Natural killer cell (primary cell): ENCODE data around the gene CARD11. TPM values are rescaled to one million over a fixed set of nuclear protein-coding genes. Genes with fewer than 3 reads are reported as not detected.
"Not testable (repeated sequence)": the region's sequence is repeated elsewhere in the genome, so short reads cannot be mapped to it uniquely, and the experiment has no call there.

Experiments
- ATAC-seq, 3 donors: fragments of 150-1000 bp in 2 of 3; fragments of 200-7000 bp in 1 of 3; cut with Tn5 transposase; 1 replicate in 1 of 3; 2 replicates in 2 of 3; pipeline ENCODE4 v1.10.0; 2021; ENCODE audit warnings: mild to moderate bottlenecking in 2 of 3, moderate library complexity in 2 of 3
- DNase-seq, 2 donors: peaks; one replicate each; pipeline versions ENCODE4 v3.0.0 to v3.0.0-alpha.2; 2013 to 2021; ENCODE audit warnings: mixed read lengths in 1 of 2
- H3K27ac ChIP-seq: one replicate; pipeline ENCODE4 v1.5.1; 2013; ENCODE audit warnings: mild to moderate bottlenecking, low read length
- H3K27me3 ChIP-seq: one replicate; pipeline ENCODE4 v1.6.1; 2013; ENCODE audit warnings: low read length; ENCODE audit not compliant: control insufficient read depth, insufficient read depth
- H3K36me3 ChIP-seq: one replicate; pipeline ENCODE4 v1.6.1; 2013; ENCODE audit warnings: low read length; ENCODE audit not compliant: control insufficient read depth, insufficient read depth
- H3K4me1 ChIP-seq: one replicate; pipeline ENCODE4 v1.6.1; 2013; ENCODE audit warnings: low read length; ENCODE audit not compliant: control insufficient read depth, insufficient read depth
- H3K4me3 ChIP-seq: one replicate; pipeline ENCODE4 v1.5.1; 2013; ENCODE audit warnings: low read length
- H3K9me3 ChIP-seq: one replicate; pipeline ENCODE4 v1.6.1; 2013; ENCODE audit warnings: low read length; ENCODE audit not compliant: control insufficient read depth, insufficient read depth
- H3K27ac Mint-ChIP-seq, 2 donors: one replicate each; pipeline ENCODE4 v1.8.0; 2022; ENCODE audit warnings: mild to moderate bottlenecking in 2 of 2, mixed read lengths in 2 of 2, moderate library complexity in 1 of 2
- H3K27me3 Mint-ChIP-seq, 2 donors: one replicate each; pipeline ENCODE4 v1.8.0; 2022; ENCODE audit warnings: low read depth in 2 of 2, mixed read lengths in 2 of 2
- H3K36me3 Mint-ChIP-seq: one replicate; pipeline ENCODE4 v1.8.0; 2022; ENCODE audit warnings: mixed read lengths
- H3K4me1 Mint-ChIP-seq, 2 donors: one replicate each; pipeline ENCODE4 v1.8.0; 2022; ENCODE audit warnings: mixed read lengths in 2 of 2
- H3K4me3 Mint-ChIP-seq: one replicate; pipeline ENCODE4 v1.8.0; 2022; ENCODE audit warnings: mild to moderate bottlenecking, moderate library complexity, mixed read lengths
- H3K9me3 Mint-ChIP-seq, 2 donors: one replicate each; pipeline ENCODE4 v1.8.0; 2022; ENCODE audit warnings: mixed read lengths in 2 of 2
- WGBS: methylation state at CpG from one replicate; pipeline ENCODE4 v1.1.7; 2013; ENCODE audit warnings: missing lambda C conversion rate; ENCODE audit not compliant: insufficient coverage; 5-methylcytosine and 5-hydroxymethylcytosine counted together
- intact Hi-C: fragments of 100-400 bp; cut with micrococcal nuclease; formaldehyde crosslinking; loops from one replicate; pipeline ENCODE4 v1.14.2; 2022
- total RNA-seq, 4 donors: library from RNA; stranded (reverse); fragments of 120-200 nt in 1 of 4; gene quantifications; one replicate each; pipeline versions ENCODE4 v1.2.3 to v1.2.4, GENCODE V29; 2013 to 2022
- TF ChIP-seq, protein P1 (sequence below): fragments of 200-600 bp; IDR thresholded peaks from one replicate; pipeline ENCODE4 v1.8.0; 2022; ENCODE audit warnings: antibody characterized with exemption

Gene CARD11
- total RNA-seq, 3 donors from 2014 or later (not counting 1 experiment from before 2014, with no cell fraction given): 196 to 233 (median 199) TPM

- TF ChIP-seq, protein P1, sequence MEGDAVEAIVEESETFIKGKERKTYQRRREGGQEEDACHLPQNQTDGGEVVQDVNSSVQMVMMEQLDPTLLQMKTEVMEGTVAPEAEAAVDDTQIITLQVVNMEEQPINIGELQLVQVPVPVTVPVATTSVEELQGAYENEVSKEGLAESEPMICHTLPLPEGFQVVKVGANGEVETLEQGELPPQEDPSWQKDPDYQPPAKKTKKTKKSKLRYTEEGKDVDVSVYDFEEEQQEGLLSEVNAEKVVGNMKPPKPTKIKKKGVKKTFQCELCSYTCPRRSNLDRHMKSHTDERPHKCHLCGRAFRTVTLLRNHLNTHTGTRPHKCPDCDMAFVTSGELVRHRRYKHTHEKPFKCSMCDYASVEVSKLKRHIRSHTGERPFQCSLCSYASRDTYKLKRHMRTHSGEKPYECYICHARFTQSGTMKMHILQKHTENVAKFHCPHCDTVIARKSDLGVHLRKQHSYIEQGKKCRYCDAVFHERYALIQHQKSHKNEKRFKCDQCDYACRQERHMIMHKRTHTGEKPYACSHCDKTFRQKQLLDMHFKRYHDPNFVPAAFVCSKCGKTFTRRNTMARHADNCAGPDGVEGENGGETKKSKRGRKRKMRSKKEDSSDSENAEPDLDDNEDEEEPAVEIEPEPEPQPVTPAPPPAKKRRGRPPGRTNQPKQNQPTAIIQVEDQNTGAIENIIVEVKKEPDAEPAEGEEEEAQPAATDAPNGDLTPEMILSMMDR: no peak
- Mint-ChIP-seq H3K4me3 (peak overlapping the region; percentile 75), H3K9me3 (no peaks in the 10 kb centered on the region), H3K4me1 (peaks cover 61 to 78% of the 10 kb centered on the region in 2 donors), H3K36me3 (no peaks in the 10 kb centered on the region), H3K27me3 (no peaks in the 10 kb centered on the region), H3K27ac (peak overlapping the region; percentile 89 to 96)
- Histone ChIP-seq H3K27ac (peak overlapping the region; percentile 8), H3K4me3 (no peak overlapping the region), H3K27me3 (no peaks in the 10 kb centered on the region), H3K4me1 (peaks cover 80% of the 10 kb centered on the region), H3K9me3 (no peaks in the 10 kb centered on the region), H3K36me3 (no peaks in the 10 kb centered on the region)
- DNase-seq (no peak), ATAC-seq (no peak)
- 77% methylated on average over 9 of the region's 9 CpGs for WGBS
- intact Hi-C loops: loop anchor here (5.0 kb wide), 1 partner anchor 87 kb away; no protein-coding TSS in a partner anchor
Measured at GRCh38 chr7:3039787-3040186, 3.9 kb downstream of the CARD11 start.

GRCh38 chr7:3038011-3038410 lies 5.7 kb downstream of the CARD11 start:
- H3K27me3 Mint-ChIP-seq, H3K36me3 Mint-ChIP-seq, ATAC-seq, H3K27me3 ChIP-seq, H3K9me3 Mint-ChIP-seq, H3K27ac ChIP-seq, H3K36me3 ChIP-seq, H3K9me3 ChIP-seq, H3K4me3 ChIP-seq, DNase-seq: not testable (repeated sequence)
- peaks cover 72 to 86% of the 10 kb centered on the region in 2 donors for H3K4me1 Mint-ChIP-seq
- H3K4me3 Mint-ChIP-seq: peak overlapping the region; percentile 32
- 81% methylated on average over 6 of the region's 7 CpGs for WGBS
- intact Hi-C loops: loop anchor here (5.0 kb wide), 1 partner anchor 86 kb away; no protein-coding TSS in a partner anchor
- peaks cover 82% of the 10 kb centered on the region for H3K4me1 ChIP-seq
- peak overlapping the region; percentile 89 to 96 for H3K27ac Mint-ChIP-seq

GRCh38 chr7:3037259-3037658 lies 6.4 kb downstream of the CARD11 start:
- no peak overlapping the region for H3K4me3 ChIP-seq
- Mint-ChIP-seq H3K4me3 (peak overlapping the region; percentile 37), H3K27me3 (no peaks in the 10 kb centered on the region), H3K9me3 (no peaks in the 10 kb centered on the region), H3K36me3 (no peaks in the 10 kb centered on the region), H3K4me1 (peaks cover 76 to 86% of the 10 kb centered on the region in 2 donors), H3K27ac (peak overlapping the region; percentile 89 to 96)
- DNase-seq (no peak), ATAC-seq (no peak)
- H3K4me1 ChIP-seq: peaks cover 76% of the 10 kb centered on the region
- whole genome bisulfite sequencing: 68% methylated on average over 4 of the region's 4 CpGs
- intact Hi-C loops: loop anchor here (5.0 kb wide), 1 partner anchor 85 kb away; no protein-coding TSS in a partner anchor
- H3K27ac ChIP-seq: peak overlapping the region; percentile 25
- H3K9me3 ChIP-seq: no peaks in the 10 kb centered on the region
- H3K36me3 ChIP-seq: peaks cover 7% of the 10 kb centered on the region
- H3K27me3 ChIP-seq: no peaks in the 10 kb centered on the region
- TF ChIP-seq, protein P1: no peak

DNA sequence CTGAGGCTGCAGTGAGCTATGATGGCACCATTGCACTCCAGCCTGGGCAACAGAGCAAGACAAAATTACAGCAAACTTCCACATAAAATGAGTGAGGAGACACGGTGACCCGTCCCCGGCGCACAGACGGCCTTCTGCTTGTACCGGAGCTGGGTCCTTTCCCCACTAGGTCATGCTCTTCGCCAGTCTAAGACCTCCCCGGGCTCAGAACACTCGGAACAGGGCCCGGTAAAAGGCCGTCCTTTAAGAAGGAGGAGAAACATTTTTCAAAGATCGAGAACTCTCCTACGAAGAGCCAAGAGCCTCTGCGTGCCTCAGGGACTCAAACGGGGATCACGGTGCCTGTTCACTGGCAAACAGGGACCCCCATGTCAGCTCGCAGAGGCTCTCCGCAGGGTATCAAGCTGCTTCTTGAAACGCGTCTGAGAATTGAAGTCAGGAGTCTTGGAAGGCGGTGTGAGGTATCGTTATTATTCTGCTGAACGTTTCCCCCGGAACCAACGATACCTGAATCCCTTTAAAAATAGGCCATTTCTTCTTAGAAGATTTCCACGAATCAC lies 9.0 kb downstream of the CARD11 start:
- no peaks in the 10 kb centered on the region for H3K27me3 ChIP-seq
- ATAC-seq (no peak), DNase-seq (no peak)
- no peak overlapping the region for H3K27ac ChIP-seq
- H3K9me3 ChIP-seq: no peaks in the 10 kb centered on the region
- Mint-ChIP-seq H3K4me3 (no peak overlapping the region), H3K9me3 (no peaks in the 10 kb centered on the region), H3K4me1 (peaks cover 54 to 73% of the 10 kb centered on the region in 2 donors), H3K27me3 (no peaks in the 10 kb centered on the region), H3K27ac (peak overlapping the region; percentile 49 to 89), H3K36me3 (no peaks in the 10 kb centered on the region)
- peaks cover 9% of the 10 kb centered on the region for H3K36me3 ChIP-seq
- TF ChIP-seq, protein P1: no peak
- WGBS: 97% methylated on average over 26 of the region's 26 CpGs
- H3K4me1 ChIP-seq: peaks cover 57% of the 10 kb centered on the region
- no peak overlapping the region for H3K4me3 ChIP-seq
- intact Hi-C loops: loop anchor here (5.0 kb wide), 2 partner anchors 33 to 82 kb away; no protein-coding TSS in a partner anchor
